Caki2 (cell line): Measurements from ENCODE around the gene EIF4EBP3. TPM values are rescaled to one million over a fixed set of nuclear protein-coding genes. Genes with fewer than 3 reads are reported as not detected.
"Not testable (repeated sequence)": the region's sequence is repeated elsewhere in the genome, so short reads cannot be mapped to it uniquely, and the experiment has no call there.

Experiments used
- DNase-seq: peaks from one replicate; pipeline ENCODE4 v3.0.0-alpha.2; 2015; ENCODE audit warnings: low read depth
- in situ Hi-C: cut with HindIII; loops from 2 replicates; pipeline ENCODE4 v1.10.0; 2016; ENCODE audit warnings: low sequenced_read_pairs, low pct_unique_long_range_greater_than_20kb, mixed read lengths
- total RNA-seq: library from RNA; depleted of rRNA; stranded (reverse); fragments of >200 nt; shearing (Covaris generic); gene quantifications from 2 replicates; pipeline ENCODE4 v1.2.3, GENCODE V29; 2014; ENCODE audit warnings: low replicate concordance

Gene EIF4EBP3
- total RNA-seq, 1 experiment from 2014 or later = not detected

DNA sequence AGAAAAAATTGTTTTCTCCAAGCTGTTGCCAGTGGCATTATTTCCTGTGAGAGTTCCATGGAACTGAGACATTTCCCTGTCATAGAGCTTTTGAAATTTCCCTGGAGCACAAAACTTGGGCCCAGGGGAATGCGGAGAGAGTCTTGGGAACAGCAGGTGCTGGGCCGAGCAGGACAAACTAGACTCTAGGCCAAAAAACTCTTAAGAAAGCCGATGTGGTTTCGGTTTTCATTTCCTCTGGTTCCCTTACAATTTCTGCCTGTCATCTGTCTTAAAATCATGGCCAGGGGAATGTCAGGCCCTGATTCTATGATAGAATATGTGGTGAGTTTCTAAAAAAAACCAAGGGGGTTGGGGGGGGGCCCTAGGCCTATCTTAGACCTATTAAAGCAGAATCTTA, 21.7 kb downstream of the EIF4EBP3 start:
- in situ Hi-C loops = no loop called here

DNA sequence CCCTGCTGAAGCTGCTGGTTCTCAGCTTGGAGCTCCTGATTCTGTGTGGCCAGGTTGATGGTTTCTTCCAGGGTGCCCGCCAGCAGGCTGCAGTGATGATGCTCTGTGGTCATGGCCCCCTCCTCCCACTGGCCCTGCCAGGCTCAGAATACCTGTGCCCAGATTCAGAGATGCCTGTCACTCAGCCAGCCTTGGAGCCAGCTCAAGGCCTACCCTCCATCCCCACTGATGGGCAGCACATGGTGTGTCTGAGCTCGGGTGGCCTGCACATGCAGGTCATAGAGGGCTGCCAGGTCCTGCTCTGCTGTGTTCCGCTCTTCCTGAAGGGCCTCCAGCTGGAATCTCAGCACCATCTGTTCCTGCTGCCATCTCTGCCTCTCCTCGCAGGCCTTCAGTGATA, 22.6 kb downstream of the EIF4EBP3 start:
- no peak for DNase-seq
- in situ Hi-C loops = no loop called here

More for the DNA sequence above, 21.7 kb downstream of the EIF4EBP3 start:
- no peak for DNase-seq

DNA sequence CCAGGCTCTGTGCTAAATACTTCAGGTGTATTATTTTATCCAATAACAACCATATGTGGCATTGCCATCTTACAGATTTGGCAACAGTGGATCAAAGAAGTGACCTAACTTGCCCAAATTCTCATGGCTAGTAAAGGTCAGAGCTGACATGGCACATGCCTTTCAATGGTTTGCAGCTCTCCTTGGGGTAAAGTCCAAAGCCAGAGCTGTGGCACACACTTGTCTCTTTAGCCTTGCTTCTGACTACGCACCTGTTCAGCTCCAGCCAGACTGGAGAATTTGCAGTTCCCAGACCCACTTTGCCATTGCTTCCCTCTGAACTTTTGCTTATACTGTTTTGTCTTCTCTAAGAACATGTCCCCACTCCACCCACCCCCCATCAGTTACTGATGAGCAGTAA, 23.0 kb downstream of the EIF4EBP3 start:
- in situ Hi-C loops = no loop called here
- DNase-seq = no peak

DNA sequence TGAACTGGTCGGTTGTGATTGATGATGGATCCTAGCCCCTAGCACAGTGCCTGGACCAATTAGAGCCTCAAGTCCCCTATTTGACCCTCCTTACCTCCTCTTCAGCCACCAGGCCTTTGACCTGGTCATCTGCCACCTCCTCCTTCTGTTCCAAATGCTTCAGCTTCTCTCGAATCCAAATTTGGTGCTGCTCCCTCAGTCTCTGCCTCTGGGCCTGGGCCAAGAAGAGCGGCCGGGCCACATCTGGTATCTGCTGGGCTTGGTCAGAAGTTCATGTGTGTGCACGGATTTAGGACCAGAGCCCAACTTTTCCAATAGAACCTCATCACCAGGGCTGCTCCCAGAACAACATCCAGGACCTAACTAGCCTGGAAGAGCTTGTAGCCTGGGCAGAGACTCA, 23.6 kb downstream of the EIF4EBP3 start:
- in situ Hi-C loops = no loop called here
- DNase-seq = no peak

DNA sequence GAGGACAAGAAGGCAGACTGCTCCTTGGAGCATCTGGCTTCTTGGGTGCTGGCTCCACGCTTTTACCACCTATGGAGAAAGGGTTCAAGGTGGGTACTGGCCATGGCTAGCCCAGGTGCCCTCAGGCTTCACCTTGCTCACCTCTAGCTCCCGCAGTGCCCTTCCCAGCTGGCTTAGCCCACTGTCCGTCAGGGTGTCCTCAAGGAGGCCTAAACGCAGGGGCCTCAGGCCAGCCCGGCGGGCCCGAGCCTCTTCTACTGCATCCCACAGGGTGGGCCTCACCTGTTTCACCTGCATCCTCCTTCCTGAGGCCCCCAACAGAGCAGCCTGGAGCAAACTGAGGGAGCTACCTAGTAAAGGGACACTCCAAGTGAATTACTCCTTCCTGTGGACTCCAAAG, 26.2 kb downstream of the EIF4EBP3 start:
- in situ Hi-C loops = no loop called here
- DNase-seq = no peak

DNA sequence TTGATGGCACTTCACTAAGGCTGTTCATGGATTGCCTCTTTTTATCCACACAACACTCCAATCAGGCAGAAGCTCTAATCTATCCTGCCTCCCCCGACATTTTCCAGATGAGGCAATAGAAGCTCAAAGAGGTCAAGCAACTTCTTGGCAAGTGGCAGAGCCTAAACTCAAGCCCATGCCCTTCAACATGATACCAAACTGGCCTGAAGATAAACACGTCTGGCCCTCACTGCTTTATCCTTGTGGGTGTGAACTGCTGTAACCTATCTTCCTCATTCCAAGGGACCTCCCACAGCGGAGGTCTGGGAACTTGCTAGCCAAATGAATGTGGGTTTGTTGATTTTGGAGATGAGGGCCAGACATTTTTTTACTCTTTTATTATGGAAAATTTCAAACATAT, 26.7 kb downstream of the EIF4EBP3 start:
- DNase-seq = no peak
- in situ Hi-C loops = no loop called here

DNA sequence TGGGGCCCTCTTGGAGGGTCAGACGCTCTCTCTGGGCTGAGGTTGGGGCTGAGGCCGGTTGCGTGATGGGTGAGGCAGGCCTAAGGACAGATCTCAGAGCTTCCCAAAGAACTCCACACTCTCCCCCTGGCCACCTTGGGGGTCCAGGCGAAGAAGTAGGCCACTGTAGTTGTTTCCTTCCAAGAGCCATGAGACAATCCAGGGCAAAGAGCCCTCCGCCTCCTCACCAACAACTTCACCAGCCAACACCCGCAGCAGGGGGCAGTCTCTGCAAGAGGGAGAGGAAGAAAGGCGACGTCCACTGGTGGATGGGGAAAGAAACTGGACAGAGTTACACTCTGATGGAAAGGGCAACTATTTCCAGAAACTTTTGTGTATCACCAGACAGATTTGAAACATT, 27.8 kb downstream of the EIF4EBP3 start:
- in situ Hi-C loops = no loop called here
- no peak for DNase-seq

DNA sequence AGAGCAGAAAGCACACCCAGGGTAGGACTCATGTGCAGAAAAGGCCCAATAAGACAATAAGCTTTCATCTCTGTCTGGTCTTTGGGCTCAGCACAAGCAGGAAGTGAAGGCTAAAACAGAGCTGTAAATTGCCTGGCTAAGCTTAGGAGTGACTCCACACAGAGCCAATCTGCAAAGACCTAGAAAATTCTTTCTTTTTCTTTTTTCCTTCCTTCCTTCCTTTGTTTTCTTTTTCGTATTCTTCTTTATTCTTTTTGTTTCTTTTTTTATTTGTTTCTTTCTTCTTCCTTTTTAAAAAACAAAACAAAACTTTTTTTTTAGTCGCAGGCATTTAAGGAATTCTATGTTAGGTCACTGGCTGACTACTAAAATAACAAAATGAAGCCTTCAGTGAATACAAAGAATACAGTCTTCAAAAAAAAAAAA, 29.3 kb downstream of the EIF4EBP3 start:
- no peak for DNase-seq
- in situ Hi-C loops = no loop called here

DNA sequence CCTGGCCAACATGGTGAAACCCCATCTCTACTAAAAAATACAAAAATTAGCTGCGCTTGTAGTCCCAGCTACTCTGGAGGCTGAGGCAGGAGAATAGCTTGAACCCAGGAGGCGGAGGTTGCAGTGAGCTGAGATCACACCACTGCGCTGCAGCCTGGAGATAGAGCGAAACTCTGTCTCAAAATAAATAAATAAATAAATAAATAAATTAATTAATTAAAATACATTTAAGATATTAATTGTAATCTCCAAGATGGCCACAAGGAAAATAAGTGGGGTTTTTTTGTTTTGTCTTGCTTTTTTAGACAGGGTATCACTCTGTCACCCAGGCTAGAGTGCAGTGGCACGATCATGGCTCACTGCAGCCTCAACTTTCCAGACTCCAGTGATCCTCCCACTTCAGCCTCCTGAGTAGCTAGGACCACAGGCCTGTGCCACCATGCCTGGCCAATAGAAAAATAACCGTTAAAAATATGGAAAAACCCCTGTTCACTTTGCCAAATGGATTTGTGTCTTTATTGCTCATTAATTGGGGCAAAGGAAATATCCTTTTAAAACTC, 31.8 kb downstream of the EIF4EBP3 start:
- DNase-seq, in situ Hi-C loops: not testable (repeated sequence)

DNA sequence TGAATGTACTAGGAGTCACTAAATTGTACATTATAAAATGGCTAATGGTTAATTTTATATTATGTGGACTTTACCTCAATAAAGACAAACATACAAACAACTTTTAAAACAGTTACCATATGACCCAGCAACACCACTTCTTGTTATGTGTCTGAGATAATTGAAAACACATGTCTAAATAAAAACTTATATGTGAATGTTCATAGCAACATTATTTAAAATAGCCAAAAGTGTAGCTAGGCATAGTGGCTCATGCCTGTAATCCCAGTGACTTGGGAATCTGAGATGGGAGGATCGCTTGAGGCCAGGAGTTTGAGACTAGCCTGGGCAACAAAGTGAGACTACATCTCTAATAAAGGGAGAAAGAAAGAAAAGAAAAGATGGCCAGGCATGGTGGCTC, 40.0 kb downstream of the EIF4EBP3 start:
- no peak for DNase-seq
- in situ Hi-C loops = no loop called here

DNA sequence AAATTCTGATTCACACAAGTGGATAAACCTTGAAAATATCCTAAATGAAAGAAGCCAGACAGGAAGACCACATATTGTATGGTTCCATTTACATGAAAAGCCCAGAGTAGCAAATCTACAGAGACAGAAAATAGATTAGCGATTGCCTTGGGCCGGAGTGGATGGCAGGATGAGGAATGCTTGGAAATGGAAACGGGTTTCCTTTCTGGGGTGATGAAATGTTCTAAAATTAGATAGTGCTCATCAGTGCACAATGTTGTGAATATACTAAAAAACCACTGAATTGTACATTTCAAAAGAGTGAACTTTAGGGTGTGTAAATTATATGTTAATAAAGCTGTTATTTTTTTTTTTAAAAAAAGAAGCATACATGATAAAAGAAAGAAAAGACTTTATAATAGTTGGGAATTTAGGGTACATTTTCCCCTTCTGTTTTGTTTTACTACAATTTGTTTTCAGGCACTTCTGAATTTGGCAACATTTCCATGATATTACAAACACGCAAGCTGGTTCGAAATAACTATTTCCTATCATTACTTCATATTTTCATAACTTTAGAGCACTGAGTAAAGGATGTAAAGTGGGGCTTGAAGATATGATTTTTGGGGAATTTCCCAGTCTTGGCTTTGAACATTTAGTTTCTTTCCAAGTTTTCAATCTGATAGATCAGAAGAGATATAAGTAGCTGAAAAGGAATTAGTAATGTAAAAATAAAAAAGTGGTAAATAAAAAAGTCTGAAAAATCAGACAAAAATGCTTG, 41.0 kb downstream of the EIF4EBP3 start:
- in situ Hi-C loops = no loop called here
- DNase-seq = no peak

DNA sequence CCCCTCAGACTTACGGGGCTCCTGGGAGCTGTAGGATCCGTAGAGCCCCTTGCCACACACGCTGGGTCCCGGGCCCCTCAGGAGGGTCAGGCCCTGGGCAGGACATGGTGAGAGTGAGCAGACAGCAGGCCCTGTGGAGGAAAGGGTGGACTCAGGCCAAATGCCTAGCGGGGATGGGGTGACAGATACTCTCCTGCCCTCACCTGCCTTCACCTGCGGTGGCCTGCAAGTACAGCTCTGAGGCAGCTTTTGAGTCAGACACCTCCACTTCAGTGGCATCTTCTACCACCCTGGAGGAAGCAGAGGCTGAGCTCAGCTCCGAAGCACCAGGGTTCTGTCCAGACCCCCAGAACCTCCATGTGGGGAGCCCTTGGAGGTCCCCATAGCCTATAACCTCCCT, 43.4 kb downstream of the EIF4EBP3 start:
- in situ Hi-C loops = no loop called here
- DNase-seq = no peak

DNA sequence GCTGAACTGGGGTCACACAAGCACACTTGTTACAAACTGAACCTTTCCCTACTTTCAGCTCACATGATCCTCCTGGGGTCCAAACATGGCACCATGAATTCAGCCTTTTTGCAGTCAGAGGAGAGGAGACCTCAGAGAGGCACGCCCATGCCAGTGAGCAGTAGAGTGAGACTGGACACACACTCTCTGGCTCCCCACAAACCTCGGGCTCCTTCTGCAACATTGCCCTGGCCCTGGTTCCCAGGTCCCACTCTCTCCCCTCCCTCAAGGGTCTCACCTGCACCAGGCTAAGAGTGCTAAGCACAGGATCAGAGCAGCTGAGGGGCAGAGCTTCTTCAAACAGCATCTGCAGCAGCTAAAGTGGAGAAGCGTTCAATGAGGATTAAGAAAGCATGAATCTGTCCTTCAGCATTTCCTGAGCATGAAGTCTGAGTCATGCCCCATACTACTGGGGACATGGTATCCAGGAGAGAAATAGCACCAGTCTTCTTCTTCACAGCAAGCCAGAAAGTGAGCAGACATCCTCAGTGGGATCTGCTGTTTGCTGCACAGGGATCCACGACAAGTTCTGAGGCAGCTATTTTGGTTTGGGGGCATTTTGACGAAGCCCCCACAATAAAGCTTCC, 44.4 kb downstream of the EIF4EBP3 start:
- no peak for DNase-seq

DNA sequence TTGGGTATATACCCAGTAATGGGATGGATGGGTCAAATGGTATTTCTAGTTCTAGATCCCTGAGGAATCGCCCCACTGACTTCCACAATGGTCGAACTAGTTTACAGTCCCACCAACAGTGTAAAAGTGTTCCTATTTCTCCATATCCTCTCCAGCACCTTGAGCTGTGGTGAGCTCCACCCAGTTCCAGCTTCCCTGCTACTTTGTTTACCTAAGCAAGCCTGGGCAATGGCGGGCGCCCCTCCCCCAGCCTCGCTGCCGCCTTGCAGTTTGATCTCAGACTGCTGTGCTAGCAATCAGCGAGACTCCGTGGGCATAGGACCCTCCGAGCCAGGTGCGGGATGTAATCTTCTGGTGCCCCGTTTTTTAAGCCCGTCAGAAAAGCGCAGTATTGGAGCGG, 45.6 kb downstream of the EIF4EBP3 start:
- in situ Hi-C loops, DNase-seq: not testable (repeated sequence)

More for the DNA sequence above, 44.4 kb downstream of the EIF4EBP3 start:
- in situ Hi-C loops = no loop called here

DNA sequence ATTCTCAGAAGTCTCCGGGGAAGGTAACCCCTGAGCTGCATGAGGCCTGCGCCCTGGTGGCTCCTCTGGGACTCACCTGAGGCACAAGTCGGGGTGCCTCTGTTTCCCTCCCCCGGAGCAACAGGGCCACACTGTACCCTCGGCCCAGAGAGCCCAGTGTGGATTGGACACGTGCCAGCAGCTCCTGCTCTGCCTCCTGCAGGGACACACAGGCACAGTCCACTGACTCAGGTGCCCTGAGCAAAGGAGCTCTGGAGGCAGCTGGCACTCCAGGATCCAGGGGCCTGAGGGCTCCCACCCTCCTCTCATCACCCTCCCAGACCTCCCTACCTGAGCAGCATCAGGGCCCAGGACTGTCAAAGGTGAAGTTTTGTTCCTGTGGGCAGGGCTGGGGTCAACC, 46.7 kb downstream of the EIF4EBP3 start:
- in situ Hi-C loops = no loop called here
- DNase-seq = no peak

DNA sequence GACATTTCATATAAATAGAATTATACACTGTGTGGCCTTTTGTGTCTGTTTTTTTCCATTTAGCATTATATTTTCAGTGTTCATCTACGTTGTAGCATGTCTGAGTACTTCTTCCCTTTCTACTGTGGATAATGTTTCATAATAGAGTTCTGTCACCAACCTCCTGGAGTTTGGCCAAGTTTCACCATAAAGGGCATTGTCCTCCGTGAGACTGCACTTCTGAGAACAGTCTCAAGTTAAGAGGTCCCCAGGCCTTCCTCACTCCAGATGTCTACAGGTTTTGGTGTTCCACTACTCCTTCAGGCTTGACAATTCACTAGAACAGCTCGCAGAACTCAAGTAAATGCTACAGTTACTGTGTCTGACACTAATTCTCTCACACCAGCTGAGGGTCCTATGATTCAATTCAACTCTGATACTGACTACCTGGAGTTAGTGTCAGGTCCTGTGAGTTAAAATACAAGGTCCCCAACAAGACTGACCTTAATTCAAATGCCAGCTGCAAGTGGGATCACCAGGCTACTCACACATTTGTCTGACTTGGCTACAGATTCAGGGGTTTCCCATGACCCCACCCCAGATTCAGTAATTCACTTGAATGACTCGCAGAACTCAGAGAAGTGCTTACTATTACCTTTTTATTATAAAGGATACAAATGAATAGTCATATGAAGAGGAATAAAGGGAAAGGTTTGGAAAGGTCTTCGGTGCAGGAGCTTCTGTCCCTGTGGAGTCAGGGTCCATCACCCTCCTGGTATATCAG, 48.3 kb downstream of the EIF4EBP3 start:
- in situ Hi-C loops = no loop called here
- DNase-seq = no peak

DNA sequence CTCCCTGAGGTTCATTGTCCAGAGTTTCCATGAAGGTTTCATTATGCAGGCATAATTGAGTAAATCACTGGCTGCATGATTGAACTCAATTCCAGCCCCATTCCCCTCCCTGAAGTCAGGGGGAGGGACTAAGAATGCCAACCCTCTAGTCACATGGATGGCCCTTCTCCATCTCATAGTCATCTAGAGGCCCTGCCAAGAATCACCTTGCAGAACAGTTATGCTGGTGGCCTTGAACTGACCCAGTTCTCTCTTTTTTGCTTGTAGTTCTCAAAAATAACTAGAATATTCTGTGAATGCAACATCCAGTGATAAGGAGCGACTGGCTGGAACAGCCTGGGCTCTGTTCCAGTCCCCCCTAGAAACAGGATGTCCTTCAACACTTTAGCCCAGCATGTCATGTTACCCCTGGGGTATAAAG, 48.9 kb downstream of the EIF4EBP3 start:
- no peak for DNase-seq
- in situ Hi-C loops = no loop called here

DNA sequence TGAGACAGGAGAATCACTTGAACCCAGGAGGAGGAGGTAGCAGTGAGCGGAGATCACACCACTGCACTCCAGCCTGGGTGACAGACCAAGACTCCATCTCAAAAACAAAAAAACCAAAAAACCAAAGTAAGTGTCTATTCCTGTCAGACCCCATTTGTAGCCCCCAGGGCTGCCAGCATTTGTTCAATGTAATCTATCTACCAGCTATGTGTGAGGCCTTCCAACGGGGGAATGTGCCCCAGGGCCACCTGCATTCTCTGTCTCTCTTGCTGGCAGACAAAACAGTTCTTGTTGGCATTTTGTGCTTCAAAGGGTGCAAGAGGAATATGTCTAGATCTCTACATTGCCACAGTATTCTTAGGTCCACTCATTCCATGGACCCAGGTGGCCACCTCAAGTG, 51.4 kb downstream of the EIF4EBP3 start:
- in situ Hi-C loops = no loop called here
- no peak for DNase-seq
